CD4-positive, alpha-beta T cell treated with Interleukin-1 beta for 1 hour (primary cell): ENCODE results near the gene COMMD6.

ENCODE experiments used
- DNase-seq, 2 donors: peaks; one replicate each; pipeline ENCODE4 v3.0.0-alpha.2; 2020 to 2022

COMMD6 gene

GRCh38 chr13:75521956-75522355, 15.7 kb downstream of the COMMD6 start:
- DNase-seq = no peak

DNA sequence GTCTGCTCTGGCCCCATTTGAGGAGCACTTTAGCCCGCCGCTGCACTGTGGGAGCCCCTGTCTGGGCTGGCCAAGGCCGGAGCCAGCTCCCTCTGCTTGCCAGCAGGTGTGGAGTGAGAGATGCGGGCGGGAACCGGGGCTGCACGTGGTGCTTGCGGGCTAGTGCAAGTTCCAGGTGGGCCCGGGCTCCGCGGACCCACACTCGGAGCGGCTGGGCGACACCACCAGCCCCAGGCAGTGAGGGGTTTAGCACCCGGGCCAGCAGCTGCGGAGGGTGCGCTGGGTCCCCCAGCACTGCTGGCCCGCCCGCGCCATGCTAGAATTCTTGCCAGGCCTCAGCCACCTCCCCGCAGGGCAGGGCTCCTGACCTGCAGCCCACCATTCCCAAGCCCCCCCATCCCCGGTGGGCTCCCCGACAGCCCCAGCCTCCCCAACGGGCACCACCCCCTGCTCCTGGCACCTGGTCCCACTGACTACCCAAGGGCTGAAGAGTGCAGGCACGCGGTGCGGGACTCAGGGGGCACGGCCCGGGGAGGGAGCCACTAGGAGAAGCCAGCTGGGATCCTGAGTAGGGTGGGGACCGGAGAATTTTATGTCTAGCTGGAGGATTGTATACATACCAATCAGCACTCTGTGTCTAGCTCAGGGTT, 19.1 kb downstream of the COMMD6 start:
- DNase-seq = no peak

DNA sequence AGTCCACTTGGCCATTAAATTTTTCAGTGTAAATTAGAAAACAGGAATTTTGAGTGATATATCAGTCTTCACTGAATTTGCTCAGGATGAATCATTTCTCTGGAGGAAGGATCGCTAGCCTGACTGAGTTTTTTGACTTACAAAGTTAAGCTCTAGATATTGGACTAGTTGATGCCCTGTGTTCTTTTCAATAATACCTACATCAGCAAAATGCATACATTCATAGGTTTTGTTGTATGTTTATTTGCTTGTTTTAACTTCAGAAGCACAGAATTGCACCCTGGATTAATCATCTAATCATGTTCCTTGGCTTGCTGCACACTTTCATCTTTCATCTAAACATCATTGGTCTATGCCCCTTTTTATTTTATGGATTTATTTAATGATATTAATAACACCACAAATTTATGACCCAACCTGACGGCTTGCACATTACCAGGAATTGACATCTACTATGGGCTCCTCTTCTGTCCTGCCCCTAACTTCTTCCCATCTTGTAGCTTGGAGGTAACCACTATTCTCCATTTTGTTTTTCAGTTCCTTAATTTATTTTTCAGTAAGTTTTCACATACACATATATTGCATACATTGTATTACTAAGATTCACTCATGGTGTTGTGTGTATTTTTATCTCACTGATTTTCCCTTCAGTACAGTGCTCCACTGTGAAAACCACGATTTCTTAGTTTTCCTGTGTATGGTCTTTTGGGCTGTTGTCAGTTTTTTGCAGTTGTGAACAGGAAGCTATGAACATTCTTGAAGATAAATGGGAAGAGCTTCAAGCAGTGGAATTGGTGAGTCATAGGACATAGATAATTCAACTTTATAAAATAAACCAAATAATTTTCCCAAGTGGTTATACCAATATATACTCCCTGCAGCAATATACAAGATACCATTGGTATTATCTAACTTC, 23.3 kb downstream of the COMMD6 start:
- no peak for DNase-seq

GRCh38 chr13:75513271-75513670, 24.4 kb downstream of the COMMD6 start:
- DNase-seq = no peak

- DNase-seq = no peak
These were observed 25.4 kb downstream of the COMMD6 start for GRCh38 chr13:75512253-75512652.

GRCh38 chr13:75511051-75511625, 26.5 kb downstream of the COMMD6 start:
- no peak for DNase-seq

DNA sequence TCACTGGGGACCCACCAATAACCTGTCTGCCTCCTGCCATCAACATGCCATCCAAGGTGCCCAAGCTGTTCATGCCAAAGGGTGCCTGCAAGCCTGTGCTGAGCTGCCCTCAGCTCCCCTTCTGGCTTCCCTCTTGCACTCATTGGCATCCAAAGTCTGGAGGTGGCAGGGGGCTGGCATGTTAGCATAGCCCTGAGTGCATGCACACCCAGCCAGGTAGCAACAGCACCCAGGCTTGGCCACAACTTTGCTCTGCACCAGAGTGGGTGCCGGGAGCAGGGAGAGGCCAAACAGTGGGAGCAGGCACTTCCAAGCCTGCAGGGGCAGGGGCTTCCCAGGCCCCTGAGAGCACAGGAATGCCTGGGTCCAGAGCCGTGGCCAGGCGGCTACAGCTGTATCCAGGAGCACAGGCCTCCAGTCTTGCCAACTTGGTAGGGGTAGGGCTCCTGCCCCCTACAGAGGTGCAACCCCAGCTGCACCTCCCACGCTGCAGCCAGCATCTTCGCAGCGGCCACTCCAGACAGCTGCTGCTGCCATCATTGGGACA, 29.6 kb downstream of the COMMD6 start:
- no peak for DNase-seq

- DNase-seq = no peak
These were observed 30.3 kb downstream of the COMMD6 start for GRCh38 chr13:75507027-75508001.

- no peak for DNase-seq
These were observed 31.6 kb downstream of the COMMD6 start for GRCh38 chr13:75506018-75506417.

DNA sequence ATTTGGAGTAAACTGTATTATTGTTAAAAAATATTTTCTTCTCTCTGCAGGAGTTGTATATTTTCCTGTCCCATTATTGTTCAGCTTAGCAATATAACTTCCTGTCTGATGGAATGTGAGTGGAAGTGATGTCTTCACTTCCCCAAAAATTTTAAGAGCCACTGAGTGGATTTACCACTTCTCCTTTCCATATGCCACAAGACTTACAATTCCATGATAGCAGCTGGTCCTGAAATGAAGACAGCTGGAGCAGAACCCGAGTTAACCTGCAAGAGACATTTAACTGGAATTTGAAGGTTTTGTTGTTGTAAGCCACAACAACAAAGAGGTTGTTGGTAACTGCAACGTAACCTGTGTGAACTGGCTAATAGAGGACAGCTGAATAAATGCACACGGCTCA, 32.3 kb downstream of the COMMD6 start:
- no peak for DNase-seq

DNA sequence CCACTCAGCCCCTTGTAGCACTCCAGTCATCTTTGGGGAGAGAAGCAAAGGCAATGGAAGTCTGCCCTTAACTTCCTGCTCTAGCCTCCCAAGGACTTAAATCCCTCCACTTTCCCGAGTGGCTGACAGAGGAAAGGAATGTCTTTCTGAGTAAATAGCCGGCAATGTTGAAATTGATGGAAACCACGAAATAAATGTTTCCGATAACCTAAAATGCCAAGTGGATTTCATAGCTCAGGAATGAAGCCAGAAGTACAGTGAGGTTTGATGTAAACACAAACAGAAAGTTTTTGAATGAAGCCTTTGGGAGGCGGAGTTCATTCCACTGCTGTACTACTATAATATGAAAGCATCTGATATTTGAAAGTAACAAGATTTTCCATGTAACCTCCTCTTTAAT, 41.7 kb downstream of the COMMD6 start:
- DNase-seq = no peak

GRCh38 chr13:75494491-75494890, 43.1 kb downstream of the COMMD6 start:
- no peak for DNase-seq

GRCh38 chr13:75493156-75493555, 44.5 kb downstream of the COMMD6 start:
- no peak for DNase-seq

DNA sequence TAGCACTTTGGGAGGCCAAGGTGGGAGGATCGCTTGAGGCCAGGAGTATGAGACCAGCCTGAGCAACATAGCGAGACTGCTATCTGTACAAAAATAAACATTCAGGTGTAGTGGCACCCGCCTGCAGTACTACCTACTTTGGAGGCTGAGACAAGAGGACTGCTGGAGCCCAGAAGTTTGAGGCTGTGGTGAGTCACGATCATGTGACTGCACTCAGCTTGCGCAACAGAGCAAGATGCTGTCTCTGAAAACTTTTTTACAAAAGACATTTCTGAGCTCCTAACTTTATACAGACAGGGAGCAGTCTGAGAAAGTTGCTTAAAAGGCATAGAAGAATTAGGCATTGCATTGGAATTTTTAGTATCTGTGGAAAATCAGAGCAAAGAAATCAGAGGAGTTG, 45.3 kb downstream of the COMMD6 start:
- DNase-seq = no peak

DNA sequence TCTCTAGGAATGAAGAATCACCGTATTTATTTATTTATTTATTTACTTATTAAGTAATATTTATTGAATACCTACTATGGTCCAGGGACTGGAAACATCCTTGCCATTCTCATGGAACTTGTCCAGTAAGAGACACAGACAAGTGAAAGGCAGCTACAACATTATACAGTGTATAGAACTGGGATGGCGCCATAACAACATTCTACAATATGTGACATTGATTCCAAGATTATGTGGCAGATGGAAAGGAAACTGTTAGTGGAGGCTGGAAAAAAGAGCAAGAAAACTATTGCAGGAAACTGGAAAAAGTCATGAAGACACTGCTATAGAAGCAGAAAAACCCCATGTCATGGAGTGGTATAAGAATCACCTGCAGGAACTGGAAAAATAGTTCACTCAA, 46.3 kb downstream of the COMMD6 start:
- no peak for DNase-seq

GRCh38 chr13:75489502-75490263, 48.0 kb downstream of the COMMD6 start:
- no peak for DNase-seq

- DNase-seq = no peak
These were observed 51.2 kb downstream of the COMMD6 start for GRCh38 chr13:75486146-75487062.

DNA sequence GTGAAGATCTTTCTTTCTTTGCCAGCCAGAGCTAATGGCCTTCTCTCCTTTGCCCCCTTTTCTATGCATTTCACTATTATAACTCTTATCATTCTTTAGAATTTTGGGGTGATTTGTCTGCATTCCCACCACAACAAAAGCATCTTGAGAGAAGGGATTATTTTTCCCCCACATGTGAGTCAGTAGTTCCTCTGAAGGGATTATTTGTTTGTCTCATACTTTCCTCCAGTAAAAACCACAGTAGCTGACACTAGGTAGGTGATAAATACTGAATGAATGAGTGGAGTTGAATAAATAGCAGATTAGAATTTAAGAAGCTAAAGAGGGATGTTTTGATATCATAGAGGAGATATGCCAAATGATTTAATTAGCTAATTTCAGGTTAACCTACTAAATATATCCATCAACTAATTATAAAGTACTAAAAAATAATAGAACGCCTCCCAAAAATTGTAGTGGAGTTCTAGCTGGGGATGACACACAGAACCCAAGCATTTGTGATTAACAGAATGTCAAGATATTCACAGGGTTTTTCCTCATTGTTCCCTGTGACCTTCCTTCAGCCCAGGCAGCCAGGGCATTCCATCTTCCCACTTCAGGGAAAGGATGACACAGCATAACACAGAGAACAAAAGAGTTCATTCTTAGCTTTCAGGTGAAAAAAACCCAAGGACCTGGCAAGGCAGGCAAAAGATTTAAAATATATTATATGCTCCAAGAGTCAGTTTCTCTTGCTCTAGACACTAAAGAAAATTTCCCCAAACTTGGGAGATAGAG, 52.2 kb downstream of the COMMD6 start:
- no peak for DNase-seq

GRCh38 chr13:75482820-75483079, 54.9 kb downstream of the COMMD6 start:
- DNase-seq = no peak
